ENCODE results near the gene IQCF6.

DNA sequence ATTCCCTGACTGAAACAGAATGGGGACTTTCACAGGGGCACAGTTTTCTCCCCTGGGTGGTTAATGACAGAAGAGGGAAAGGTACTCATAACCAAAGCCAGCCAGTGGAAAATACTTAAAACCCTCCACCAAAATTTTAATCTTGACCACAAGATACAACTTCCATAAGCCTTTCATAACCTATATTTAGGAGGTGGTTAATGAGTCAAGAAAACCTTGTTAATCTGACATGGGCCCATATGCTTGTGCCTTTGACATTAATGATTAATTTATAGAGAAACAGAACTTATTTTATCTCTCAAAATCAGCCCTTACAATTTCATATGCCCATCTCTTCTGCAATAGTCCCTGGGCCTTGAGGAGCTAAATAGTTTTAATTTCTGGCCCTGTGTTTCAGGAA, 31.2 kb downstream of the IQCF6 start:
- no peak for TF ChIP-seq POLR2A (IDR thresholded peaks at IDR 0.05)
- TF ChIP-seq POLR2AphosphoS5 (IDR thresholded peaks at IDR 0.05): no peak
- TF ChIP-seq, protein P1, sequence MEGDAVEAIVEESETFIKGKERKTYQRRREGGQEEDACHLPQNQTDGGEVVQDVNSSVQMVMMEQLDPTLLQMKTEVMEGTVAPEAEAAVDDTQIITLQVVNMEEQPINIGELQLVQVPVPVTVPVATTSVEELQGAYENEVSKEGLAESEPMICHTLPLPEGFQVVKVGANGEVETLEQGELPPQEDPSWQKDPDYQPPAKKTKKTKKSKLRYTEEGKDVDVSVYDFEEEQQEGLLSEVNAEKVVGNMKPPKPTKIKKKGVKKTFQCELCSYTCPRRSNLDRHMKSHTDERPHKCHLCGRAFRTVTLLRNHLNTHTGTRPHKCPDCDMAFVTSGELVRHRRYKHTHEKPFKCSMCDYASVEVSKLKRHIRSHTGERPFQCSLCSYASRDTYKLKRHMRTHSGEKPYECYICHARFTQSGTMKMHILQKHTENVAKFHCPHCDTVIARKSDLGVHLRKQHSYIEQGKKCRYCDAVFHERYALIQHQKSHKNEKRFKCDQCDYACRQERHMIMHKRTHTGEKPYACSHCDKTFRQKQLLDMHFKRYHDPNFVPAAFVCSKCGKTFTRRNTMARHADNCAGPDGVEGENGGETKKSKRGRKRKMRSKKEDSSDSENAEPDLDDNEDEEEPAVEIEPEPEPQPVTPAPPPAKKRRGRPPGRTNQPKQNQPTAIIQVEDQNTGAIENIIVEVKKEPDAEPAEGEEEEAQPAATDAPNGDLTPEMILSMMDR (IDR thresholded peaks at IDR 0.05): no peak
- no peak for TF ChIP-seq EP300 (IDR thresholded peaks at IDR 0.05)

Data from gastroesophageal sphincter (tissue), 3 donors.